OCI-LY7 (cell line): ENCODE measurements around the gene SEZ6.

Experiments
- CTCF ChIP-seq: fragments of 200-600 bp; sonication (generic); conservative IDR thresholded peaks from 2 replicates; pipeline ENCODE4 v1.5.1; 2014; ENCODE audit warnings: mild to moderate bottlenecking, antibody characterized with exemption, low read length, moderate library complexity, mixed read lengths
- EZH2phosphoT487 ChIP-seq: fragments of 200-600 bp; sonication (generic); IDR thresholded peaks from 2 replicates; pipeline ENCODE4 v1.6.1; 2018; ENCODE audit warnings: low read depth, borderline replicate concordance, mild to moderate bottlenecking, mixed run types, antibody characterized with exemption, low read length, moderate library complexity, mixed read lengths

- TF ChIP-seq EZH2phosphoT487 (no peak), CTCF (no peak)
Observed at GRCh38 chr17:28951991-28952975, 53.5 kb downstream of the SEZ6 start.
